Activated CD4-positive, CD25-positive, alpha-beta regulatory T cell treated with anti-CD3 and anti-CD28 coated beads, Interleukin-2, amount 50 U/mL, for 72 hours (primary cell): Measurements from ENCODE around the gene CCDC74A.
"Not testable (repeated sequence)": the region's sequence is repeated elsewhere in the genome, so short reads cannot be mapped to it uniquely, and the experiment has no call there.

Experiments
- DNase-seq: peaks from one replicate; pipeline ENCODE4 v3.0.0; 2021

The CCDC74A gene

GRCh38 chr2:131527131-131528001 is at the start of gene CCDC74A:
TSS of gene CCDC74A (plus strand) at chr2:131527888. CDS start at chr2:131527971, 83 bp downstream.
- peak; percentile 80 for DNase-seq

GRCh38 chr2:131478074-131478849 is 49.4 kb upstream of the CCDC74A start:
- not testable (repeated sequence) for DNase-seq

GRCh38 chr2:131478850-131479461 is 48.7 kb upstream of the CCDC74A start:
- not testable (repeated sequence) for DNase-seq

- not testable (repeated sequence) for DNase-seq
These were observed 47.3 kb upstream of the CCDC74A start for GRCh38 chr2:131480351-131480750.

GRCh38 chr2:131482506-131483155 is 45.1 kb upstream of the CCDC74A start:
- not testable (repeated sequence) for DNase-seq

- DNase-seq: not testable (repeated sequence)
These were observed 43.5 kb upstream of the CCDC74A start for GRCh38 chr2:131483981-131484820.

- DNase-seq: not testable (repeated sequence)
These were observed 42.7 kb upstream of the CCDC74A start for GRCh38 chr2:131484906-131485460.

GRCh38 chr2:131486201-131486902 is 41.3 kb upstream of the CCDC74A start:
- DNase-seq: not testable (repeated sequence)

GRCh38 chr2:131488306-131489205 is 39.1 kb upstream of the CCDC74A start:
- DNase-seq: no peak

GRCh38 chr2:131490616-131491468 is 36.8 kb upstream of the CCDC74A start:
- peak; percentile 39 for DNase-seq

- not testable (repeated sequence) for DNase-seq
These were observed 36.2 kb upstream of the CCDC74A start for GRCh38 chr2:131491469-131491836.

- not testable (repeated sequence) for DNase-seq
These were observed 35.7 kb upstream of the CCDC74A start, which contains the start of gene MZT2A for GRCh38 chr2:131492015-131492417. TSS of gene MZT2A (minus strand) at chr2:131492397. CDS start at chr2:131492376, 21 bp downstream.

- DNase-seq: peak; percentile 91
These were observed 35.1 kb upstream of the CCDC74A start for GRCh38 chr2:131492418-131493198.

- no peak for DNase-seq
These were observed 34.3 kb upstream of the CCDC74A start for GRCh38 chr2:131493199-131493968.

- DNase-seq: not testable (repeated sequence)
These were observed 32.2 kb upstream of the CCDC74A start for GRCh38 chr2:131495506-131495905.

GRCh38 chr2:131498321-131498973 is 29.2 kb upstream of the CCDC74A start:
- DNase-seq: not testable (repeated sequence)
